ENCODE measurements around the gene MBTPS1.
"Not testable (repeated sequence)": the region's sequence is repeated elsewhere in the genome, so short reads cannot be mapped to it uniquely, and the experiment has no call there.

Gene MBTPS1

GRCh38 chr16:84121007-84121406 is 4.3 kb upstream of the MBTPS1 start:
- FAIRE-seq (no peak), DNase-seq (ENCODE audit: insufficient read length, low spot score) (no peak)
- no peak for TF ChIP-seq SPI1 (IDR thresholded peaks at IDR 0.05; ENCODE audit: low read depth, low read length)

GRCh38 chr16:84120023-84120422 is 3.3 kb upstream of the MBTPS1 start:
- TF ChIP-seq POLR2AphosphoS5 (IDR thresholded peaks at IDR 0.05; ENCODE audit: low read depth, low read length) (no peak), SPI1 (IDR thresholded peaks at IDR 0.05; ENCODE audit: low read depth, low read length) (no peak), POLR2A (IDR thresholded peaks at IDR 0.05; ENCODE audit: low read depth, low read length) (no peak), TAF1 (IDR thresholded peaks at IDR 0.05; ENCODE audit: low read depth, low read length) (no peak), PAX5 (IDR thresholded peaks at IDR 0.05; ENCODE audit: insufficient read depth, low read length, severe bottlenecking) (no peak), POU2F2 (IDR thresholded peaks at IDR 0.05; ENCODE audit: low read depth, low read length) (no peak)
- FAIRE-seq (no peak), DNase-seq (ENCODE audit: insufficient read length, low spot score) (no peak)

- FAIRE-seq (no peak), DNase-seq (ENCODE audit: insufficient read length, low spot score) (no peak)
- TF ChIP-seq TAF1 (IDR thresholded peaks at IDR 0.05; ENCODE audit: low read depth, low read length) (no peak), POLR2AphosphoS5 (IDR thresholded peaks at IDR 0.05; ENCODE audit: low read depth, low read length) (no peak), PAX5 (IDR thresholded peaks at IDR 0.05; ENCODE audit: insufficient read depth, low read length, severe bottlenecking) (no peak), SPI1 (IDR thresholded peaks at IDR 0.05; ENCODE audit: low read depth, low read length) (no peak), POU2F2 (IDR thresholded peaks at IDR 0.05; ENCODE audit: low read depth, low read length) (no peak), POLR2A (IDR thresholded peaks at IDR 0.05; ENCODE audit: low read depth, low read length) (no peak)
These were observed 2.6 kb upstream of the MBTPS1 start for GRCh38 chr16:84119368-84119767.

- DNase-seq (ENCODE audit: insufficient read length, low spot score); FAIRE-seq: not testable (repeated sequence)
These were observed 1.6 kb upstream of the MBTPS1 start for GRCh38 chr16:84118315-84118714.

- FAIRE-seq (peak; percentile 77), DNase-seq (ENCODE audit: insufficient read length, low spot score) (peak; percentile 43)
- TF ChIP-seq POLR2A (IDR thresholded peaks at IDR 0.05; ENCODE audit: low read depth, low read length) = no peak
- TF ChIP-seq POU2F2 (IDR thresholded peaks at IDR 0.05; ENCODE audit: low read depth, low read length) = no peak
- TF ChIP-seq PAX5 (IDR thresholded peaks at IDR 0.05; ENCODE audit: insufficient read depth, low read length, severe bottlenecking) = no peak
- TF ChIP-seq POLR2AphosphoS5 (IDR thresholded peaks at IDR 0.05; ENCODE audit: low read depth, low read length) = no peak
- no peak for TF ChIP-seq SPI1 (IDR thresholded peaks at IDR 0.05; ENCODE audit: low read depth, low read length)
- no peak for TF ChIP-seq TAF1 (IDR thresholded peaks at IDR 0.05; ENCODE audit: low read depth, low read length)
These were observed 727 bp upstream of the MBTPS1 start for GRCh38 chr16:84117494-84117843.

- TF ChIP-seq POLR2AphosphoS5 (IDR thresholded peaks at IDR 0.05; ENCODE audit: low read depth, low read length) = no peak; the same call in 1 of the 2 replicates
- no peak for TF ChIP-seq POU2F2 (IDR thresholded peaks at IDR 0.05; ENCODE audit: low read depth, low read length)
- no peak for TF ChIP-seq TAF1 (IDR thresholded peaks at IDR 0.05; ENCODE audit: low read depth, low read length)
- no peak for TF ChIP-seq SPI1 (IDR thresholded peaks at IDR 0.05; ENCODE audit: low read depth, low read length)
- no peak for TF ChIP-seq POLR2A (IDR thresholded peaks at IDR 0.05; ENCODE audit: low read depth, low read length)
- no peak for TF ChIP-seq PAX5 (IDR thresholded peaks at IDR 0.05; ENCODE audit: insufficient read depth, low read length, severe bottlenecking)
- DNase-seq (ENCODE audit: insufficient read length, low spot score) = peak; percentile 25
- FAIRE-seq = no peak
These were observed 623 bp downstream of the MBTPS1 start for GRCh38 chr16:84115919-84116719.

- FAIRE-seq = not testable (repeated sequence)
These were observed 4.8 kb downstream of the MBTPS1 start for GRCh38 chr16:84111949-84112348.

GRCh38 chr16:84111525-84111924 is 5.2 kb downstream of the MBTPS1 start:
- TF ChIP-seq POLR2A (IDR thresholded peaks at IDR 0.05; ENCODE audit: low read depth, low read length) (no peak), TAF1 (IDR thresholded peaks at IDR 0.05; ENCODE audit: low read depth, low read length) (no peak), POLR2AphosphoS5 (IDR thresholded peaks at IDR 0.05; ENCODE audit: low read depth, low read length) (no peak), SPI1 (IDR thresholded peaks at IDR 0.05; ENCODE audit: low read depth, low read length) (no peak), POU2F2 (IDR thresholded peaks at IDR 0.05; ENCODE audit: low read depth, low read length) (no peak), PAX5 (IDR thresholded peaks at IDR 0.05; ENCODE audit: insufficient read depth, low read length, severe bottlenecking) (no peak)
- no peak for FAIRE-seq
- no peak for DNase-seq (ENCODE audit: insufficient read length, low spot score)

More at GRCh38 chr16:84111949-84112348, 4.8 kb downstream of the MBTPS1 start:
- not testable (repeated sequence) for DNase-seq (ENCODE audit: insufficient read length, low spot score)

GRCh38 chr16:84110527-84110926 is 6.2 kb downstream of the MBTPS1 start:
- no peak for DNase-seq (ENCODE audit: insufficient read length, low spot score)
- no peak for FAIRE-seq
- TF ChIP-seq POU2F2 (IDR thresholded peaks at IDR 0.05; ENCODE audit: low read depth, low read length) = no peak
- no peak for TF ChIP-seq TAF1 (IDR thresholded peaks at IDR 0.05; ENCODE audit: low read depth, low read length)
- TF ChIP-seq POLR2A (IDR thresholded peaks at IDR 0.05; ENCODE audit: low read depth, low read length) = no peak
- TF ChIP-seq PAX5 (IDR thresholded peaks at IDR 0.05; ENCODE audit: insufficient read depth, low read length, severe bottlenecking) = no peak
- no peak for TF ChIP-seq POLR2AphosphoS5 (IDR thresholded peaks at IDR 0.05; ENCODE audit: low read depth, low read length)
- TF ChIP-seq SPI1 (IDR thresholded peaks at IDR 0.05; ENCODE audit: low read depth, low read length) = no peak

GRCh38 chr16:84109598-84110335 is 7.0 kb downstream of the MBTPS1 start:
- DNase-seq (ENCODE audit: insufficient read length, low spot score) = no peak
- no peak for FAIRE-seq
- TF ChIP-seq SPI1 (IDR thresholded peaks at IDR 0.05; ENCODE audit: low read depth, low read length) = no peak
- no peak for TF ChIP-seq POU2F2 (IDR thresholded peaks at IDR 0.05; ENCODE audit: low read depth, low read length)
- no peak for TF ChIP-seq PAX5 (IDR thresholded peaks at IDR 0.05; ENCODE audit: insufficient read depth, low read length, severe bottlenecking)
- TF ChIP-seq TAF1 (IDR thresholded peaks at IDR 0.05; ENCODE audit: low read depth, low read length) = no peak
- TF ChIP-seq POLR2AphosphoS5 (IDR thresholded peaks at IDR 0.05; ENCODE audit: low read depth, low read length) = no peak
- TF ChIP-seq POLR2A (IDR thresholded peaks at IDR 0.05; ENCODE audit: low read depth, low read length) = no peak

All from GM12891 (cell line).